ENCODE measurements around the gene THADA.

The THADA gene

DNA sequence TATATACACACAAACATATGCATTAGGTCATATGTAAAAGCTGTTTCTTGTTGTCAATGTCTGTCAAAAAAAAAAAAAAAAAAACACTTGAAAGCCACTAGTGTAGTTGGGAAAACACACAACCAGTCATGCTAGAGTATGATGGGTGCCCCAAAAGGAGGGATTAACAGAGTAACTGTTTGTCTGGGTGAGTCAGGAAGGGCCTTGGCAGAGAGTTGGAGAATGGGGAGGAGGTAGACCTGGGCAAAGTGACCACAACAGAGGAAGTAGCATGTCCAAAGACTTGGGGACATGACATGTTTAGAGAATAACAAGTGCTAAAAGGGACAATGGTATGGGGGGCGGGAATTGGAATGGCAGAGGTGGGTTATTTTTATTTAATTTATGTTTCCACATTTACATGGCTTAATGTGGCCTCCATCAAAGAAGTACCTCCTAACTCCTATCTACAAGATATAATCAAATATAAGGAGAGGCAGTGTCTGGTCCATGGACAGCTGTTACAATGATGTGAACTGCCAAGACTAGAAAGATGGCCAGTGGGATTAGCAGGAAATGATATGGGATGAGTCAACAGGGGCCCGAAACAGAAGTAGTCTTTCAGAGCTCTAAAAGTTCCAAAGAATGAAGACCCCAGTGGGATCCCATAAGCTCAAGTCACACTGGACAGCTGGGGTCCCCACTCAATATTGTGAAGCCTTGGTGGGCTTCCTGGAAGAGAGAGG is 269.6 kb downstream of the THADA start:
- DNase-seq (ENCODE audit: low read depth, low spot score): no peak

DNA sequence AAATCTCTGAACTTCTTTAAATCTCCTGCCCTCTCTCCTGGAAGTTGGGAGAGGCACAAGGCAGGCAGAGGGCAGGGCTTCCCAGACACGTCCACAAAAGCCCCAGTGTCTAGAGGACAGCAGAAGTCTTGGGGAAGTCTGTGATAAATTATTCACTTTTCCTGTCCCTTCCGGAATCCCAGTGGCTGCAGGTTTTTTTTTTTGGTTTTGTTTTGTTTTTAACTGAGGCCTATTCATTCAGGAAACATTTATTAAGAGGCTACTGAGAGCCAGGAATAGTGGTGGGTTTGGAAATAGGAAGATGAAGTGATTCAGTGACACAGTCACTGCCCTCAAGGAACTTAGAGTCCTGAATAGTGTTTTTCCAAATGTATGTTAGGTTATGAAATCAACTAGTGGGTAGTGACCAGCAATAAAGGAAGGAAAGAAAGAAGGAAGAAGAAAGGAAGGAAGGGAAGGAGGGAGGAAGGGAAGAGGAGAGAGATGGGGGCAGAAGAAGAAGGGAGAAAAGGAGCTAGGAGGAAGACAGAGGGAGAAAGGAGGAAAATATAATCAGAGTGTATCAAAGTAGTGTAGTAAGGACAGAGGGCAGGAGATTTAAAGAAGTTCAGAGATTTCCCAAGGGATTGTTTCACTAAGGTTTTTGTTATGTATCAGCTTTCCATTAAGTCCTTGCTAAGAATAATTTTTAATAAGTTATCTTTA is 270.6 kb downstream of the THADA start:
- no peak for DNase-seq (ENCODE audit: low read depth, low spot score)

DNA sequence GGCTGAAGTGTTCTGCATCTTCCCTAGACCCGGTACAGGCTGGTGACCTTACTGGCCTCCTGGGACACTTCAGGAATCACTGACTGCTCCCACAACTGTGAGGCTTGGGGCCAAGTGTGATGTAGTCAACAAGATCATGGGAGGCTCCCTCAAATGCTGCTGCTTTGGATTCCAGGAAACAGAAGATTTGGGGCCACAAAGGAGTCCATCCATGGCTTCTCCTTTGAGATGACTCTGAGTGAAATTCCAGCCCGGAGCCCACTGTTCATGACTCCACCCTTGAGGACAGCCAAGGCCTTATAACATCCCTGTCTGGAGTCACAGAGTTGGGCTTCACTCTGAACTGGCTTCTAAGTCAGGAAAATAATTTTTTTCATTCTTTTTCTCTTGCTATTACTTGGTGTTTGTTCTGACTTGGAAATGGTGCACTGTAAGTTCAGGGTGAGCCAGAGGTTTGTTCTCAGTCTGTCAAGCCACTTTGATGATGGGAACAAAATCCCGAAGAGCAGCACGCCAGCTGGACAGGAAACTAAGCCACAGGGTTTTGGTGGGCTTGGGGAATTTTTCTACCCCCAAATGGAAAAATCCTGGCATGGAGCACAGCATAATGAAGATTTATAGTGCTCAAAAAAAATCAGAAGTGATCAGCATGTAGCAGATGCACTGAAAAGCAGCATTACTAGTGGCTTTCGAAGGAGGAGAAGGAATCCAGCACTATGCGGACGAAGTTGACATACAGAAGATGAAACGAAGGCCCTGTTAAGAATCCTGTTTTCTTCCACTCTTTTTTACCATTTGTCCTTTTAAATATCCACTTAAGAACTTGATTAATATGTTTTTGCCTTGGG is 271.4 kb downstream of the THADA start:
- DNase-seq (ENCODE audit: low read depth, low spot score): no peak

DNA sequence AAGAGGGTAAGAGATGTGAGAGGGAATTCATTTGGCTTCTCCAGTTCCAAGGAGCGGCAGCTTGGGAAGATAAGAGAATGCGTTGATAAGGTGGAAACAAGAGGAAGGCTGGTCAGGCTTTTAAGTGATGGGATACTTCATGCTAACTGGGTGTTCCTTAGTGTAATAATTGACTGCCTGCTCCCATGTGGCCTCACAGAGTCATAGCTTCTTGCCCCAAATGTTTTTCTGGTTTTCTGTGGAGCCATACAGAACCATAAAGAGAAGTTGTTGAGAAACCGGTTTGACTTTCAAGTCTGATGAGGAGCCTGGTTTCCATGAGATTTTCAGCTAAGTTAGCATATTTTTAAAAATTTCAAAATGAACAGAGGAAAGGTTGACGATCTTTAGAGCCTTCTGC is 272.0 kb downstream of the THADA start:
- no peak for DNase-seq (ENCODE audit: low read depth, low spot score)

DNA sequence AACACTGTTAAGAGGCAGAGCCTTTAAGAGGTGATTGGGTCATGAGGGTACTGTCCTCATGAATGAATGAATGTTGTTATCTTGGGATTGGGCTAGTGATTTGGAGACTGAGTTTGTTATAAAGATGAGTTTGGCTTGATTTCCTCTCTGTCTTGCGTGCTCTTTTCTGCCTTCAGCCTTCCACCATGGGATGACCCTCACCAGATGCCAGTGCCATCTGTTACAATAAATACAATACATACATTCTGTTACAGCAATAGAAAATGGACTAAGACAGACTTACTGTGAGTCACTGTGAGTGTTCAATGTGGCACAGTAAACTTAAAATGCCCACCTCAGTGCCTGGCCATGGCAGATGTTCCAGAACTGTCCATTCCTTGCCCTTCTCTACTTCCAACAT is 274.4 kb downstream of the THADA start:
- no peak for DNase-seq (ENCODE audit: low read depth, low spot score)

DNA sequence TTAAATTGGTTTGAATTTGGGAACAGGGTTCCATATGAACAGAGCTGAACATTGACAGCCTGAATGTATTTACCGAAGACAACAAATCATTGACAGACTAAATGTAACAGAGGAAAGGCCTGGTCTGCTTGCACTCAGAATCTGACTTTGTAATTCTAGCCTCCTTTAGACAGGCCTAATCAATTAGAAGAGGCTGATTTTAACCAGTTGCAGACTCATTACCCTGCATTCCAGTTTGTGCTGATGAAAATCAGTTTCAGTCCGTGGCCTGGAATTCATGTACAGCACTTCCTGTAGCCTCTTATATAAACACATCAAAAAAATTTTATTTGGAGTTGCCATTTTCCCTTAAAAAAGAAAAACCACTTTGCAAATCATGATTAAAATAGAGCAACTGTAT is 276.3 kb downstream of the THADA start:
- no peak for DNase-seq (ENCODE audit: low read depth, low spot score)

DNA sequence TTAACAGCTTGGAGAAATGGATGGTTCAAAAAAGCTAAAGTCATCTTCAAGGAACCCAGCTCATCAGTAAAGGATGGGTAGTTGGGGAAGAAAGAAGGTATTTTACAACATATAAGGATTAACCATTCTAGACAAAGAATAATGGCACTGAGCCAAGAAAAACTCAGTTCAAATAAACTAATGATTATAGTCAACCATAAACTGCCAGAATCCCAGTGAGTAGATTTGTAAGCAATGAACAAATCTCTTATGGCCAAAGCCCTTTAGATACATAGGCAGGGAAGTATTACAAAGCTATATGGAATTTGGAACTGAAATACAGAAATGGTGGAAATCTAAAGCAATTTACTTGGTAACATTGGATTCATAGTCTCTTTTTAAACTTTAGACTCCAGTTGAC is 277.0 kb downstream of the THADA start:
- no peak for DNase-seq (ENCODE audit: low read depth, low spot score)

DNA sequence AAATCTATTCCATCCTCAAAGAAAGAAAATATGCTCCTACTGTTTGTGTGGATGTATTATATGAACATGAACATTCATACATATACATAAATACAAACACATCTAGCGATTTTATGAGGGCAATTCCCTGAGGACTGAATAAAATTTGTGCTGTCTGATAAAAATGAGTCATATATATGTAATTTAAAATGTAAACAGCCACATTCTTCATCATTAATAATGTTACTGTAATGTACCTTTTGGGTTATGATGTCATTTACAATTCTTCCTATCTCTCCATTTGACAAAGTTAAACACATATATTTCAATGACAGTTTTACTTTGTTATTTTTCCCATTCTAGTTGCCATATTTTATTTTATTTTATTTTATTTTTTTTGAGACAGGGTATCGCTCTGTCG is 278.2 kb downstream of the THADA start:
- no peak for DNase-seq (ENCODE audit: low read depth, low spot score)

DNA sequence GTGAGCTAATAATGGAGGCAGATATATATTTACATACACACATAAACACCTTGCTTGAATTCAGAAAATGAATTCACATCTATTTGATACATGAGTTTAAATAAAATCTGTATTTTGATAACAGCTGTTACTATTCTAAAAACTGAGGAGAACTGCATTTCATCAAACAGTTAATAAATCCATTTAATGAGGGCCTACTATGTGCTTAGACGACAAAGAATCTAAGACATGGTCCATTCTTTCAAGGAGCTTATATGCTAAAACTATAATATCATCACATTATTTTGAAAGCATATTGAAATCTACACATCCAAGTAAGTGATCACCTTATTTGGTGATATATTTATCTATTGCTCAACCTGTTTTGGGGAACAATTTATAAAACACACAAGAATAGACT is 278.6 kb downstream of the THADA start:
- DNase-seq (ENCODE audit: low read depth, low spot score): no peak

DNA sequence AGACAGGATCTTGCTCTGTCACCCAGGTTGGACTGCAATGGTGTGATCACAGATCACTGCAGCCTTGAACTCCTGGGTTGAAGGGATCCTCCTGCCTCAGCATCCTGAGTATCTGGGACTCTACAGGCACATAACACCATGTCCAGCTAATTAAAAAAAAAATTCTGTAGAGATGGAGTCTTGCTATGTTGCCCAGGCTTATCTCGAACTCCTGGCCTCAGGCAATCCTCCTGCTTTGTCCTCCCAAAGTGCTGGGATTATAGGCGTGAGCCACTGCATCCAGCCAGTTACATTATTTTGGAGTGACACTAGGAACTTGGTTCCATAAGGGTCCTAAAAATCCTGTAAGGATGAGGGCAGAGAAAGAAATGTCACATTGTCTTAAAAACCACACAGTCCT is 280.4 kb downstream of the THADA start:
- DNase-seq (ENCODE audit: low read depth, low spot score): no peak

DNA sequence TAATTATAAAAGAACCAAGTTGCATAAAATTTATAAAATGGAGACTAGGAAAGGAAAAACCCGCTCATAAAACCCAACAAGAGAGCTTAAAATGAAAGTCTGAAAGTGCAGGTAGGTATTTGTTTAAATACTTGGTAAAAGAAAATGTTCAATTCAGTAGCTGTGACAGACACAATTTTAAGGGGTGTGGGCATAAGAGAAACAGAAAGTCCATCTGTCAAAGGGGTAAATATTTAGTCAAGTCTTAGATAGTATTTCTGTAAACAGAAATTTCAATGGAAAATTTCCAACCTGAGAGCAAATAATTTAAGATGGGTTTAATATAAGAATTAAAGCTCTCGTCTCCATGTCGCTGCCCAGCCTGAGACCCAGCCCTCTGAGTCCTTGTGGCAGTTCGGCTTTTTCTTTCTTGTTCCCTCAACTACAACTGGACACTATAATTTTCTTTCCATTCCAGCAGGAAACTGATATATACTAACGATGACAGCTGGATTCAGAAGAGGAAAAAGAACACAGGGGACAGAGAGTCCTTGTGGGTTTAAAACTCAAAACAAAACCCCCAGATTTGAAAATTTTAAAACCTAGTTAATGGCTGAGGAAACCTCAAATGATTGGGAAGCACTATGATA is 281.4 kb downstream of the THADA start:
- no peak for DNase-seq (ENCODE audit: low read depth, low spot score)

DNA sequence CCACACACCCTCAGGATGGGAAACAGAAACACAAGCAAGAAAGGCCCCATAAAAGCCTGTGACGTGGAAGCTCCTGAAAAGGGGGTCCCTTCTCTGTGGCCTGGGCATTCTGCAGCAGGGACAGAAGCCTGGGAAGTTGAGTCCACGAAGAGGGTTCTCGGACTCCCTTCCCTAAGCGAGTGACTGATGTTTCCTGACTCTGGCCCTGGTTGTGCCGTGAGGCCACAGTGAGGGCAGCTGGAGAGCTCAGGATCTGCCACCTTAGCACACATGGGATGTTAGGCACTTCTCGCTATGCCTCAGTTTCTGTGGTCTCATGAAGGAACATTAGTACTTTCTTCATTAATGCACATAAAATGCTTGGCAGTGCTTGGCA is 282.2 kb downstream of the THADA start:
- no peak for DNase-seq (ENCODE audit: low read depth, low spot score)

DNA sequence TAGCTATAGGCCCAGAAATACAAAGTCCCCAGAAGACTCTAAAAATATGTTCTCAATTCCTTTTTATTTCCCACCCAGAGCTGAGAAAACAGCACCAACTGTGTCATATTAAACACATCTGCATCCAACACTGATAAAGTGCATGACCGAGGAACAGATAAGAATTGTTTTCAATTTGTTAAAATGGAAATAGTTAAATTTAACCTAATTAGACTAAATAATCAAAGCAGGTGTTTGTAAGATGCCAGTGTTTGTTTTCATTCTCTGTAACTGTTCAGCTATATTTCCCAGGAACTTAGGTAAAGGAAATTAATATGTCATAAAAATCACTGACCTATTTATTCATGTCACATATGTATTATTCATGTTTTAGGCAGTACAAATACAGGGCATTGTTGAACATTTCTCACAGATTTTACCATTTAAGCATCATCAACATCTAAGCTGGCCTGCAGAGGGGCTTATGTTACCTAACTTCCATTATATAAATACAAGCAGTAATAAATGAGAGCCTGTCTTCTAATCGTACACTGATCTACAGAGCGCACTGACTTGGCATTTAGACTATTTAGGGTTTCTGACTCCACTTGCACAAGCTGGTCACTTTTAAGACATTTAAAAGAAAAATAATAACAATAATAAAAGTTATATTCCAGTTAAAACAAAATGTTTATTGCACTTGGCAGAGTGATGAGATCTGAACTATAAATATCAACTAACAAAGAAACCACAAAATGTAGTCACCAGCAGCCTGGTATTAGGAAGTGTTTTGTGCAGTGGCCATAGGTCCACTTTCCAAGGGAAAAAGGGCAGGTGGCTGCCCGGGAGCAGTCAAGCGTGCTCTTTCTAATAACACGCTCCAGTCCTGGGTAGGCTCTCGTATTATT is 282.8 kb downstream of the THADA start:
- DNase-seq (ENCODE audit: low read depth, low spot score): no peak

DNA sequence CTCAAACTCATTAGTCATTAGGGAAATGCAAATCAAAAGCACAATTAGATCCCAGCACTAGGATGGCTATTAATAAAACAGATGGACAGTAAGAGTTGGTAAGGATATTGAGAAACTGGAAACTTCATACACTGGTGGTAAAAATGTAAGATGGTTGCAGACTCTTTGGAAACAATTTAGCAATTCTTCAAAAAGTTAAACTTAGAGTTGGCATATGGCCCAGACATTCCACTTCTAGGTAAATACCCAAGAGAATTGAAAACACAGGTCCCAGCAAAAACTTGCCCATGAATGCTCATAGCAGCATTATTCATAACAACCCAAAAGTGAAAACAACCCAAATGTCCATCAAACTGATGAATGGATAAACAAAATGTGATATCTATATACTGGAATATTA is 284.6 kb downstream of the THADA start:
- DNase-seq (ENCODE audit: low read depth, low spot score): no peak

DNA sequence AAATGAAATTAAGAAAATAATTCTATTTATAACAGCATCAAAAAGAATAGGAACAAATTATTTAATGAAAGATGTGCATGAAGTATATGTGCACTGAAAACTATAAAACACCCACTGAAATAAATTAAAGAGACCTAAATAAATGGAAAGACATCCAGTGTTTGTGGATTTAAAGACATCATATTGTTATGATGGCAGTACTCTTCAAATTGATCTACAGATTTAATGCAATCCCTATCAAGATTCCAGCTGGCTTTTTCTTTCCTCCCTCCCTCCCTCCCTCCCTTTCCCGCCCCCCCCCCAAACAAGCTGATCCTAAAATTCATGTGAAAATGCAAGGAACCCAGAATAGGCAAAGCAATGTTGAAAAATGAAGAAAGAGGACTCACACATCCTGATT is 285.9 kb downstream of the THADA start:
- no peak for DNase-seq (ENCODE audit: low read depth, low spot score)

DNA sequence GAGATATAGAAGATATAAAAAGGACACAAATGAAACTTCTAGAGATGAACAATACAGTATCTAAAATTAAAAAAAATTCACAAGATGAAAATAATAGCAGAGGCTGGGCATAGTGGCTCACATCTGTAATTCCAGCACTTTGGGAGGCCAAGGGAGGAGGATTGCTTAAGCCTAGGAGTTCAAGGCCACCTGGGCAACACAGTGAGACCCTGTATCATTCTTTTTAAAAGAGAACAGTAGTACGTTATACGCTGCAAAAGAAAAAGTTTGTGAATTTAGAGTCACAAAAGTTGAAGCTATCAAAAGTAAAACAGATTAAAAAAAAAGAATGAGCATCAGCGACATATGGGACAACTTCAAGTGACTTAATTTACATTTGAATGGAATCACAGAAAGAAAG is 287.9 kb downstream of the THADA start:
- no peak for DNase-seq (ENCODE audit: low read depth, low spot score)

DNA sequence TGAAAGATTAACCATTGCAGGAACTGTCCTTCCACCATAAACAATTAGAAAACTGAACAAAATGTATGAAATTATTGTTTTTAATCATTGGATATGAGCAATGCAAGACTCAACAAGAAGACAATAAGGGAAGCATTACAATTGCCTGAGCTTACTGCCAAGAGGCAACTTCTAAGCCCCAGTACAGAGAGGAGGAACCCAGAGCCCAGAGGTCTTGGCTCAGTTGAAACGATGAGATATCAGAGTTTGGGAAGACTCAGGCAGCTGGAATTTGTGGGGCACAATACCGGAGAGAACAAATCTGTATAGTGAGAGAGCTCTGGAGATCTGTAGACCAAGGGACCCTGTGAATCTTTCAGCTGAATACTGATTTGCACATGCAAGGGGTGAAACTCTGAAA is 288.8 kb downstream of the THADA start:
- no peak for DNase-seq (ENCODE audit: low read depth, low spot score)

DNA sequence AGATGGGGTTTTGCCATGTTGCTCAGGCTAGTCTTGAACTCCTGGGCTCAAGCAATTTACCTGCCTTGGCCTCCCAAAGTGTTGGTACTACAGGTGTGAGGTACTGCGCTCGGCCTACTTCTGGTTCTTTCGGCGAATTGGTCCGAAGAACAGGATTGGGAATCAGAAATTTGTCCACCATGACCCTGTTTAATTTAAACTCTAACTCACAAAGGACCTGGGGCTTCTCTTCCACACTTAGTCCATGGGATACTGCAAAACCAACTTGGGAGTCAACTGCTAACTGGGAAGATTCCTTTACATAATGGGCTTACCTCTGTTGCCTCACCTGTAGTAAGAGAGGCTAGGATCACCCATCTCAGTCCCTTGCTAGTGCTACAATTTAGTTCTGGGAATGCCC is 289.6 kb downstream of the THADA start:
- no peak for DNase-seq (ENCODE audit: low read depth, low spot score)

DNA sequence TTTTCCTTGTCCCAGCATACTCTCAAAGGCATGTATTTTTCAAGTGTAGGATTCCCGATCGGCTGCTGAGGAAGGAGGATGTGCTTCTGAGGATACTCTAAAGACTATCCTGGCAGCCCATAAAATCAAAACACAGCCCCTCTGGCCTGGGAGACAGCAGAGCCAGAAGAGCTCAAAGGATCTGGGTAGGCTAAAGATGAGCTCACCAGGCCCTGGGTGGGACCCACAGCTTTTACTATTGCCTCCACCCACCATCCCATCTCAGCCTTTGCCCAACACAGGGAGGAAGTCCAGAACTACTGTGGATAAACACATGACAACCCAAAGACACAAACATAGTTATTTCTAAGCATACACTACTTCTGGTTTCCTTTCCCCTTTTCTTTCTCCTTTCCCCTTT is 290.3 kb downstream of the THADA start:
- no peak for DNase-seq (ENCODE audit: low read depth, low spot score)

DNA sequence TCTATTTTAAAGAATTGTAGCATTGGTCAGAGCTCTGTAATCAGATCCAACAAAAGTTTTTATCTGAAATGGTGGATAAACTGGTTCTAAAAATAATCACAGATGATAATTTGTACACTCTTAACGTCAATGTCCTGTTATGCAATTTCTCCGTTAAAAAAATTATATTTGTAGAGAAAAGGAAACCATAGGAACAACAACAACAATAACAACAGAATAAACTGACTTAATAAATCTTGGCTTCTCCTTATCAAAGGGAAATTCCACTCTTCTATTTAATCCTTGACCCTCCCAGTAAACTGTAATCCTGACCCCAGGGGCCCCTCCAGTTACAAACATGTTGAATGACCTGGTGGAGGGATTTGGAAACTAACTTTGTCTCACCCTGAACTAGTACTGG is 290.8 kb downstream of the THADA start:
- no peak for DNase-seq (ENCODE audit: low read depth, low spot score)

DNA sequence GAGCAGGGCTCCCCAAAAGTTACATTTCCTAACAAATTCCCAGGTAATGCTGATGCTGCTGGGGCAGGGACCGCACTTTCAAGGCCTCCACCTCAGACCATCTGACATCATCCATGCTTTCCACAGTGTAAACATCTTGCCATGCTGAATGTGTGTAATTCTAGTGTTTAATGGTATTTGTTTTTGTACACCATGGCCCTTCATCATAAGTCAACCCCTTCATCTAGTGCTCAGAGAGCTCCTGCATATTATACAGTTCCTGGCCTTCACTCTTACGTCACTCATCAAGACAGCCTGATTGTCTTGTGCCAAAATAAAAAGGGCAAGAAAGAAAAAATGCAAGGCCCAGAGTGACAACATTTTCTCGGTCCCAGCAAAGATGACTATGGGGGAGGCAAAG is 291.9 kb downstream of the THADA start:
- no peak for DNase-seq (ENCODE audit: low read depth, low spot score)
